HCT116 (cell line): ENCODE results near the gene ARL13B. TPM values are rescaled to one million over a fixed set of nuclear protein-coding genes. Genes with fewer than 3 reads are reported as not detected.

Experiments
- ATAC-seq: fragments of 200-7000 bp; cut with Tn5 transposase; 2 replicates; pipeline ENCODE4 v1.9.1; 2020; ENCODE audit warnings: mild to moderate bottlenecking, moderate library complexity
- BruUV-seq: library from RNA; stranded (reverse); fragments of 400-500 nt; replicated peaks from 2 replicates; lab custom pipeline; 2021; lab: Mats Ljungman, UMichigan
- CTCF ChIA-PET: fragments of 300-600 bp; sonication (Branson Sonifier 250); formaldehyde crosslinking; loops from one replicate; lab custom pipeline; 2021; ENCODE audit warnings: antibody characterized with exemption; lab: Charles Lee
- POLR2A ChIA-PET: fragments of 300-600, 350-600 bp; sonication (Branson Sonifier 250); formaldehyde crosslinking; loops from one replicate; lab custom pipeline; 2021; ENCODE audit warnings: antibody characterized with exemption; lab: Charles Lee
- RAD21 ChIA-PET, 2 experiments: fragments of 300-600 bp; sonication (Branson Sonifier 250); formaldehyde crosslinking; loops; one replicate each; lab custom pipeline; 2023; ENCODE audit warnings: low total read pairs in 2 of 2; ENCODE audit not compliant: uncharacterized antibody in 2 of 2, unreplicated experiment in 2 of 2, low non-redundant PET in 1 of 2; lab: Charles Lee
- DNase-seq: peaks from one replicate; pipeline ENCODE4 v3.0.0-alpha.2; 2010; ENCODE audit warnings: low read depth, low spot score
- H2AFZ ChIP-seq: fragments of 200-600 bp; shearing (Covaris generic), sonication (generic); 2 replicates; pipeline ENCODE4 v1.6.1; 2017; ENCODE audit warnings: low read depth, mixed run types, mixed read lengths, antibody characterized with exemption, low read length; ENCODE audit not compliant: poor library complexity, severe bottlenecking
- H3K27ac ChIP-seq: 2 replicates; pipeline ENCODE4 v1.5.1; 2012; ENCODE audit warnings: low read depth, low read length
- H3K27me3 ChIP-seq: fragments of 200-600 bp; sonication (generic); 2 replicates; pipeline ENCODE4 v1.6.1; 2016; ENCODE audit warnings: mixed run types, low read length, mixed read lengths; ENCODE audit not compliant: insufficient read depth
- H3K36me3 ChIP-seq, 2 experiments: fragments of 200-500 bp in 1 of 2; fragments of 200-600 bp in 1 of 2; sonication (Bioruptor generic) in 1 of 2; sonication (generic) in 1 of 2; 2 replicates each; pipeline versions ENCODE4 v1.5.1 to v1.6.1; 2014 to 2016; ENCODE audit warnings: low read length in 2 of 2, inconsistent platforms in 1 of 2, mixed read lengths in 1 of 2, mixed run types in 1 of 2; ENCODE audit not compliant: insufficient read depth in 2 of 2, control insufficient read depth in 1 of 2
- H3K4me1 ChIP-seq, 2 experiments: fragments of 200-600 bp in 1 of 2; sonication (generic) in 1 of 2; 2 replicates each; pipeline versions ENCODE4 v1.5.1 to v1.6.1; 2012 to 2017; ENCODE audit warnings: low read length in 2 of 2, inconsistent platforms in 1 of 2, mild to moderate bottlenecking in 1 of 2, mixed read lengths in 1 of 2, mixed run types in 1 of 2, moderate library complexity in 1 of 2; ENCODE audit not compliant: insufficient read depth in 2 of 2, control insufficient read depth in 1 of 2
- H3K4me2 ChIP-seq: fragments of 200-600 bp; sonication (generic); 2 replicates; pipeline ENCODE4 v1.6.1; 2017; ENCODE audit warnings: mixed run types, low read length, mixed read lengths
- H3K4me3 ChIP-seq, 2 experiments: fragments of 200-600 bp in 1 of 2; sonication (generic) in 1 of 2; replicated peaks in 1 of 2; 2 replicates each; pipeline ENCODE4 v1.5.1; 2011 to 2016; ENCODE audit warnings: low read length in 2 of 2, control low read depth in 1 of 2, low read depth in 1 of 2, mild to moderate bottlenecking in 1 of 2, mixed read lengths in 1 of 2, mixed run types in 1 of 2
- H3K79me2 ChIP-seq: fragments of 200-600 bp; sonication (generic); 2 replicates; pipeline ENCODE4 v1.6.1; 2017; ENCODE audit warnings: mild to moderate bottlenecking, mixed run types, low read length, moderate library complexity, mixed read lengths; ENCODE audit not compliant: insufficient read depth
- H3K9ac ChIP-seq: fragments of 200-600 bp; sonication (generic); 2 replicates; pipeline ENCODE4 v1.6.1; 2016; ENCODE audit warnings: low read length, mixed read lengths
- H3K9me2 ChIP-seq: fragments of 200-600 bp; sonication (generic), shearing (Covaris generic); 2 replicates; pipeline ENCODE4 v1.6.1; 2017; ENCODE audit warnings: mixed run types, mild to moderate bottlenecking, moderate library complexity; ENCODE audit not compliant: insufficient read depth
- H3K9me3 ChIP-seq, 2 experiments: fragments of 200-500 bp in 1 of 2; fragments of 200-600 bp in 1 of 2; sonication (Bioruptor generic) in 1 of 2; sonication (generic) in 1 of 2; 2 replicates each; pipeline ENCODE4 v1.6.1; 2014 to 2017; ENCODE audit warnings: low read length in 2 of 2, mixed read lengths in 2 of 2, inconsistent platforms in 1 of 2, low read depth in 1 of 2, mild to moderate bottlenecking in 1 of 2, mixed run types in 1 of 2, moderate library complexity in 1 of 2; ENCODE audit not compliant: control insufficient read depth in 1 of 2, insufficient read depth in 1 of 2
- H4K20me1 ChIP-seq: fragments of 200-600 bp; sonication (generic), shearing (Covaris generic); 2 replicates; pipeline ENCODE4 v1.6.1; 2017; ENCODE audit warnings: mixed run types, mild to moderate bottlenecking, moderate library complexity; ENCODE audit not compliant: insufficient read depth
- EZH2phosphoT487 ChIP-seq: fragments of 200-600 bp; IDR thresholded peaks from 2 replicates; pipeline ENCODE4 v1.6.1; 2018; ENCODE audit warnings: antibody characterized with exemption, borderline replicate concordance
- RAD21 ChIP-seq: IDR thresholded peaks from 2 replicates; pipeline ENCODE4 v1.6.1; 2012; ENCODE audit warnings: low read depth, mild to moderate bottlenecking
- intact Hi-C: fragments of 100-400 bp; cut with micrococcal nuclease; formaldehyde crosslinking; loops from 2 replicates; pipeline ENCODE4 v1.10.0; 2022
- total RNA-seq: library from RNA; stranded (reverse); gene quantifications from one replicate; pipeline ENCODE4 v1.2.1, GENCODE V29; 2021; ENCODE audit not compliant: unreplicated experiment
- TF ChIP-seq, protein P1 (sequence below): IDR thresholded peaks from 2 replicates; pipeline ENCODE4 v1.6.1; 2012
- TF ChIP-seq, protein P2 (sequence below), 3 experiments: fragments of 200-600 bp in 1 of 3; sonication (generic) in 1 of 3; IDR thresholded peaks in 2 of 3; conservative IDR thresholded peaks in 1 of 3; 2 replicates each; pipeline ENCODE4 v1.5.1; 2012 to 2017; ENCODE audit warnings: low read depth in 2 of 3, low read length in 2 of 3, antibody characterized with exemption in 1 of 3, borderline replicate concordance in 1 of 3, control low read depth in 1 of 3, mild to moderate bottlenecking in 1 of 3, mixed read lengths in 1 of 3, mixed run types in 1 of 3, moderate library complexity in 1 of 3; ENCODE audit not compliant: insufficient read depth in 1 of 3
- TF ChIP-seq, protein P3 (sequence below): IDR thresholded peaks from 2 replicates; pipeline ENCODE4 v1.6.1; 2012; ENCODE audit warnings: low read depth

The ARL13B gene
- total RNA-seq, 1 experiment from 2014 or later, result 8.2 TPM

DNA sequence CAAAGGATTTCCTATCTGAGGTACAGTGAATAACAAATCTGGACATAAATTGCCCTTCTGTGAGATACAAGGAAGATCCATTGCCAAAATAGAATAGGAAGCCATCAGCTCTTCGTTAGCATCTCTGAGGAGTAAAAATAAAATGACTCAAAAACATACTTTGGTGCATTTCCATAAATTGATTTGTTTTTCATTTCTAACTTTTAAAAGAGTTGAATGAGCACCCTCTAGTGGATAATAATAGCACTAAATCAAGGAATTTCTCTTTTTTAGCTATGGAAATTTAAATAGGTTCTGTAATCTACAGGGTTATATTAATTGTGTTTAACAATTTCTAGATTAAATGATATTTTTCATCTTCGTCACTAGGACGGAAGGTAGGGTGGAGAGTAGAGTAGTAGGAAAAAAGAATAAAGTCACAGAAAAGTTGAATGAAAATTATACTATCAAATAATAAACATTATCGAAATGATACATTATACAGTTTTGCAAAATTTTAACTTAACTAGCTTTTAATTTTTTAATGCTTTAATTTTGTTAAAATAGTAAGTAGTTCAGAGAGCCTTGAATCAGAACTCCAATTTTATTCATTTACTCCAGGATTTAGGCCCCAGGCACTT is 89.3 kb downstream of the ARL13B start:
- CTCF ChIA-PET, result interaction anchor here (0.5 to 1.6 kb wide), 20 partner anchors 9 to 228 kb away, joined by 3 to 10 read pairs (median 4); partner anchors contain the start of genes ARL13B and STX19
- Histone ChIP-seq H3K4me2 (no peak overlapping the region), H3K9ac (no peak overlapping the region), H3K79me2 (peaks cover 4% of the 10 kb centered on the region), H3K36me3 (no peaks in the 10 kb centered on the region; a peak in 1 of 4 replicates), H2AFZ (no peak overlapping the region), H3K4me3 (no peak overlapping the region), H3K4me1 (peaks cover 2% of the 10 kb centered on the region in 2 experiments; a peak in 2 of 4 replicates), H3K27ac (no peak overlapping the region), H4K20me1 (no peaks in the 10 kb centered on the region), H3K9me2 (no peaks in the 10 kb centered on the region), H3K27me3 (no peaks in the 10 kb centered on the region), H3K9me3 (no peaks in the 10 kb centered on the region)
- TF ChIP-seq, protein P1, sequence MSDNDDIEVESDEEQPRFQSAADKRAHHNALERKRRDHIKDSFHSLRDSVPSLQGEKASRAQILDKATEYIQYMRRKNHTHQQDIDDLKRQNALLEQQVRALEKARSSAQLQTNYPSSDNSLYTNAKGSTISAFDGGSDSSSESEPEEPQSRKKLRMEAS, result no peak
- TF ChIP-seq RAD21, result peak; percentile 48
- TF ChIP-seq, protein P2, sequence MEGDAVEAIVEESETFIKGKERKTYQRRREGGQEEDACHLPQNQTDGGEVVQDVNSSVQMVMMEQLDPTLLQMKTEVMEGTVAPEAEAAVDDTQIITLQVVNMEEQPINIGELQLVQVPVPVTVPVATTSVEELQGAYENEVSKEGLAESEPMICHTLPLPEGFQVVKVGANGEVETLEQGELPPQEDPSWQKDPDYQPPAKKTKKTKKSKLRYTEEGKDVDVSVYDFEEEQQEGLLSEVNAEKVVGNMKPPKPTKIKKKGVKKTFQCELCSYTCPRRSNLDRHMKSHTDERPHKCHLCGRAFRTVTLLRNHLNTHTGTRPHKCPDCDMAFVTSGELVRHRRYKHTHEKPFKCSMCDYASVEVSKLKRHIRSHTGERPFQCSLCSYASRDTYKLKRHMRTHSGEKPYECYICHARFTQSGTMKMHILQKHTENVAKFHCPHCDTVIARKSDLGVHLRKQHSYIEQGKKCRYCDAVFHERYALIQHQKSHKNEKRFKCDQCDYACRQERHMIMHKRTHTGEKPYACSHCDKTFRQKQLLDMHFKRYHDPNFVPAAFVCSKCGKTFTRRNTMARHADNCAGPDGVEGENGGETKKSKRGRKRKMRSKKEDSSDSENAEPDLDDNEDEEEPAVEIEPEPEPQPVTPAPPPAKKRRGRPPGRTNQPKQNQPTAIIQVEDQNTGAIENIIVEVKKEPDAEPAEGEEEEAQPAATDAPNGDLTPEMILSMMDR (IDR thresholded peaks at IDR 0.05 in 2 of 3, conservative IDR thresholded peaks at IDR 0.05 in 1 of 3; ENCODE audit: borderline replicate concordance in 1 of 3, insufficient read depth in 1 of 3, low read depth in 2 of 3, low read length in 2 of 3), result peak; percentile 18 to 77 (median 24); a peak in 3 of 6 replicates
- POLR2A ChIA-PET, result no interaction called here
- ATAC-seq (no peak), DNase-seq (no peak)
- intact Hi-C loops, result loop anchor here (2.0 to 10.0 kb wide), 2 partner anchors 65 to 225 kb away; no protein-coding TSS in a partner anchor
- RAD21 ChIA-PET, result interaction anchor here (0.5 to 0.6 kb wide), 2 partner anchors 98 to 150 kb away, joined by 3 read pairs; no protein-coding TSS in a partner anchor
- BruUV-seq, result no TSS peak

DNA sequence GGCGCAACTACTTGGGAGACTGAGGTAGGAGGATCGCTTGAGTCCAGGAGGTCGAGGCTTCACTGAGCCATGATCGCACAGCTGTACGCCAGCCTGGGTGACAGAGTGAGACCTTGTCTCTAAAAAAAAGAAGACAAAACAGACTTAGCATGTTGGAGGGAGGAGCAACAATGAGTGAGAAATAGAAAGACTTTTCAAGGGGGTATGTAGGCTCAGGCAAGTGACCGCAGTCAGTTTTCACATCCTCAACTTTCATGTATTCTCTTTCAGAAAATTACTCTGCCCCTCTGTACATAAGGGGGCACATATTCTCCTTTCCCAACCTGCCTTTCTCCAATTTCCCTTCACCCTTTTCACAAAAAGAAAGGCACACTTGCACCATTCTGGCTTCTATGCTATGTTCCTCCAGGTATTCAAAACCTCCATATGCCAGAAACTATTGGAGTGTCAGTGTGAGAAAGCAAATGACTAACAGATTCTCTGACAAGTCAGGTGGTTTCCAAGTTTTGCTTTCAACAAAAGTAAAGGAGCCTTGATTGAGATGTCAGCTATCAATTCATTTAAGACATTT is 90.5 kb downstream of the ARL13B start:
- no peak for ATAC-seq
- BruUV-seq, result no TSS peak
- no peaks in the 10 kb centered on the region for H3K9me3 ChIP-seq
- no peaks in the 10 kb centered on the region for H3K27me3 ChIP-seq
- H3K4me2 ChIP-seq, result no peak overlapping the region
- H3K9ac ChIP-seq, result no peak overlapping the region
- H3K27ac ChIP-seq, result no peak overlapping the region
- TF ChIP-seq EZH2phosphoT487, result no peak
- TF ChIP-seq, protein P3, sequence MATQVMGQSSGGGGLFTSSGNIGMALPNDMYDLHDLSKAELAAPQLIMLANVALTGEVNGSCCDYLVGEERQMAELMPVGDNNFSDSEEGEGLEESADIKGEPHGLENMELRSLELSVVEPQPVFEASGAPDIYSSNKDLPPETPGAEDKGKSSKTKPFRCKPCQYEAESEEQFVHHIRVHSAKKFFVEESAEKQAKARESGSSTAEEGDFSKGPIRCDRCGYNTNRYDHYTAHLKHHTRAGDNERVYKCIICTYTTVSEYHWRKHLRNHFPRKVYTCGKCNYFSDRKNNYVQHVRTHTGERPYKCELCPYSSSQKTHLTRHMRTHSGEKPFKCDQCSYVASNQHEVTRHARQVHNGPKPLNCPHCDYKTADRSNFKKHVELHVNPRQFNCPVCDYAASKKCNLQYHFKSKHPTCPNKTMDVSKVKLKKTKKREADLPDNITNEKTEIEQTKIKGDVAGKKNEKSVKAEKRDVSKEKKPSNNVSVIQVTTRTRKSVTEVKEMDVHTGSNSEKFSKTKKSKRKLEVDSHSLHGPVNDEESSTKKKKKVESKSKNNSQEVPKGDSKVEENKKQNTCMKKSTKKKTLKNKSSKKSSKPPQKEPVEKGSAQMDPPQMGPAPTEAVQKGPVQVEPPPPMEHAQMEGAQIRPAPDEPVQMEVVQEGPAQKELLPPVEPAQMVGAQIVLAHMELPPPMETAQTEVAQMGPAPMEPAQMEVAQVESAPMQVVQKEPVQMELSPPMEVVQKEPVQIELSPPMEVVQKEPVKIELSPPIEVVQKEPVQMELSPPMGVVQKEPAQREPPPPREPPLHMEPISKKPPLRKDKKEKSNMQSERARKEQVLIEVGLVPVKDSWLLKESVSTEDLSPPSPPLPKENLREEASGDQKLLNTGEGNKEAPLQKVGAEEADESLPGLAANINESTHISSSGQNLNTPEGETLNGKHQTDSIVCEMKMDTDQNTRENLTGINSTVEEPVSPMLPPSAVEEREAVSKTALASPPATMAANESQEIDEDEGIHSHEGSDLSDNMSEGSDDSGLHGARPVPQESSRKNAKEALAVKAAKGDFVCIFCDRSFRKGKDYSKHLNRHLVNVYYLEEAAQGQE, result no peak
- DNase-seq, result no peak
- no peaks in the 10 kb centered on the region for H4K20me1 ChIP-seq
- no peak overlapping the region for H3K4me3 ChIP-seq
- H3K4me1 ChIP-seq, result no peaks in the 10 kb centered on the region
- ChIA-PET RAD21 (no interaction called here), POLR2A (interaction anchor here (0.8 kb wide), 1 partner anchor 62 kb away, joined by 3 read pairs; no protein-coding TSS in a partner anchor), CTCF (interaction anchor here (1.3 to 1.6 kb wide), 3 partner anchors 14 to 65 kb away, joined by 3 to 10 read pairs (median 6); partner anchors contain the start of gene STX19)
- intact Hi-C loops, result no loop called here
- no peak overlapping the region for H2AFZ ChIP-seq
- H3K36me3 ChIP-seq, result no peaks in the 10 kb centered on the region
- H3K79me2 ChIP-seq, result no peaks in the 10 kb centered on the region; the same call in 1 of the 2 replicates
- H3K9me2 ChIP-seq, result no peaks in the 10 kb centered on the region
